Measurements from ENCODE around the gene RNF223.

- TF ChIP-seq CTCF (IDR thresholded peaks at IDR 0.05) (no peak), POLR2A (IDR thresholded peaks at IDR 0.05) (no peak)
Measured at GRCh38 chr1:1109743-1110142, 35.6 kb upstream of the RNF223 start.

Data from tibial nerve (tissue), 3 donors.